ENCODE measurements around the gene CCDC66.
"Not testable (repeated sequence)": the region's sequence is repeated elsewhere in the genome, so short reads cannot be mapped to it uniquely, and the experiment has no call there.

The CCDC66 gene

DNA sequence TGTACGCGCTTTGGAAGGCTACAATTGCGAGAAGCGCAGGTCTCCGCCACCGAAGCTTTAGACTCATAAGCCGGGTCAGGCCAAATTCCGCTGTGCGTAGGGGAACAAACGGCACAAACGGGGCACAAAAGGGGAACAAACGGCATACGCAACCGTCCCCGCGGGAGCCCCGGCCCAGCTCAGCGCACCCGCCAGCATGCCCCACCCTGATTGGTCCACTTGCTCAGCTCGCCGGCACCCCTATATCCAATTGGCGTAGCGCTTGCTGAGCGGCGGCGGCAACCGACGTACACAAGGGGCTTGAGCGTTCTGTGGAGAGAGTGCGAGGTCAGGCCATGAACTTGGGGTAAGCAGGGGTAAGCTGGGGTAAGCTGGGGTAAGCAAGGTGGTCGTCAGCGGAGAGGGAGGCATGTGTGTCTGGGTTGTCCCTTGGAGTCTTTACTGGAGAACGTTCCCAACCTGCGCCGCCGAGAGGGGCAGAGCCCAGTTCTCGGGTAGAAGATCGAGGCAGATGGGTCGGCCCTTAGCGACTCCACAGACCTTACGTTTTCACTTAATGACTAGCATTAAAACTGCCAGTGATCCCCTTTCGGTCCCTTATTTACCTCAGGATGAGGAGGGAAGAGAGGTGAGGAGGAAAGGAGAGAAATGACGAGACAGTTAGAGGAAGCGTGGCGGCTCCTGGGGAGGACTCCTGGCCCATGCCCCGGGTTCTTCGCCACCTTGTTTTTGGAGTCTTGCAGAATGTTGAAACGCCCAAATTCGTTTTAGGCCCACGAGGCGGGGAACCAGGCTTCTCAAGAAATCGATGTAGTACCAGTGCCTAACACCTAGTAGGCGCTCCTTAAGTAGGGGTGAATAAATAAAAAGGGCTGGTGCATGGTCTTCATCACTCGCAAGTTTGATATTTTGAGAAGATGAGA lies at the start of gene CCDC66:
CCDC66 (plus strand) TSS at position 268 of the 923 bp plus-strand sequence; CDS start at position 336, 68 bp downstream.
- DNase-seq: peak; percentile 96

DNA sequence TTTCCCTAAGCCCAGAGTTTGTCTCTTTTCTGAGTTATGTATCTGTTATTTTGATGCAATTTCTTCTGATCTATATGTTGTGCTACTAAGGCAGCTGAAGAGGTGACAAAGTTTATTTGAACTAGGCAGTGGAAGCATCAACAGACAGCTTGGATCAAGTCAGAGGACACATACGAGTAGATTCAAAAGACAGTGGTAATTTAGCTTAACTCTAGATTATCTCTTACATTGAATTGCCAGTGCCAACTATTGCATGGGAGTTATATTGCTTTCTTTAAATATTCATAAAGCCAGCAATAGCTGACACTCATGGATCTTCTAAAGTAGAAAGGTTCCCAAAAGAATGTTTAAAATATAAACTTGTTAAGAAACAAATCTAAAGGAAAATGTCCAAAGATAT lies 37.3 kb upstream of the CCDC66 start:
- no peak for DNase-seq

GRCh38 chr3:56522374-56522773 lies 34.6 kb upstream of the CCDC66 start:
- DNase-seq: no peak

- no peak for DNase-seq
Measured at GRCh38 chr3:56525291-56525690, 31.7 kb upstream of the CCDC66 start.

GRCh38 chr3:56536735-56537134 lies 20.2 kb upstream of the CCDC66 start:
- DNase-seq: no peak

DNA sequence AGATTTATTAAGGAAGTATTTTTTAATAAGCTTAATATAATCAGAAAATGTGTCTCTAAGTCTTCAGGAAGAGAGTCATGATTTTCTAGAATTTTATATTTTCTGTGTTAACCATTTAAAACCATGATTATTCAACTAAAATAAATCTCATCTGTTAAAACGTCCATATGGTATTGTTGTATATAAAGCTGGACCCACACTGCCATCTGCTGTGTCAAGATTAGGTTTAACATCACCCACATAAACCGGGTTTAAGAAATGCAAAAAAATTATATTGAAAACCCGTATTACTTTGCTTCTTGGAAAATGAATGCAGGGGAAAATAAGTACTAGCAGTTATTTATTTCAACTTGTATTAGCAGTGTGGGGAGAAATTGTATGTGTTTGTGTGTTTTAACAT lies 9.5 kb upstream of the CCDC66 start:
- DNase-seq: peak; percentile 53

DNA sequence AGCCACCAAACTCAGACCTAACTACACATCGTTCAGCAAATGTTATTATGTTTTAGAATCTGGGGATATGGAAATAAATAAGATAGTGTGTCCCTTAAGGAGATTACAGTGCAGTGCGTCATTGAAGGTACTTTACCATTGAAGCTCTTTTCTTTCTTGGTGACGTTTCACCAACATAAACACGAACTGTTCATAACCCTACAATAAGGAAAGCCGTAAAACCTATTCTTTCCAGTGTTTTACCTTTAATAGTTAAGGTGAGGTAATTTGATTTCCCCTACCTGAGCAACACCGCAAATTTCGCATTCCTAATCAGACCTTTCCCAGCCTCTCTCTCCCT lies 826 bp downstream of the CCDC66 start:
- no peak for DNase-seq

GRCh38 chr3:56573501-56573900 lies 16.5 kb downstream of the CCDC66 start:
- peak; percentile 25 for DNase-seq

- DNase-seq: not testable (repeated sequence)
Measured at GRCh38 chr3:56581941-56582340, 25.0 kb downstream of the CCDC66 start.

GRCh38 chr3:56584275-56584674 lies 27.3 kb downstream of the CCDC66 start:
- not testable (repeated sequence) for DNase-seq

DNA sequence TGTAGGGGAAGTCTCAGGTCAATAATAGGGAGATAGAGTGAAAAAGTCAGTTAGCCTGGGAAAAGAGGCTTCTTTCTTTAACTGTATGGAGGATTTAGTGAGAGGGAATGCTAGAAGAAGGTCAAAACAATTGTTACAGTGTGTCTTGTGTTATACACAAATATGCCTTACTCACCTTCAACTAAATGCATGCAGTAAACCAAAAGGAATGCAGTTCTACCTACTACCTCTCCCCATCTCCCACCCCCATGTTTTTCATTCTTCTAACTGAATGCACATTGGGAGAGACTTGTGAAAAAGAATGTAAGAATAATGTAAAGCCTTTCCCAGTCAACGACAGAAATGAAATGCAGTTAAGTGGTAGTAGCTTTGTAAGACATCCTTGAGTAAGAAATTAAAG lies 33.8 kb downstream of the CCDC66 start:
- no peak for DNase-seq

DNA sequence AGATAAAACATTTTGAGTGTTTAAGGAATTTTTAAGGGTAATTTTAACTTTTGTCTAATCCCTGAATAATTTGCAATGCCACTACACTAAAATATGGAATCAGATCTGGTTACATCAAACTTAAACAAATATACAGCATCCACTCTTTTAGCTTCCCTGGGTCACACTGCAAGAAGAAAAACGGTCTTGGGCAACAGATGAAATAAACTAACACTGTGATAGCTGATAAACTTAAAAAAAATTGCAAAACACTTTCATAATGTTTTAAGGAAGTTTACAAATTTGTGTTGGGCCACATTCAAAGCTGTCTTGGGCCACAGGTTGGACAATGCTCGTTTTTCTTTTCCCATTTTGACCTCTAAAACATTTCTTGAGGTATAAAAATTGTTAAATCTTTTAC lies 34.3 kb downstream of the CCDC66 start:
- peak; percentile 60 for DNase-seq

GRCh38 chr3:56593455-56594158 lies 36.6 kb downstream of the CCDC66 start:
- no peak for DNase-seq

- no peak for DNase-seq
Measured at GRCh38 chr3:56595975-56596840, 39.2 kb downstream of the CCDC66 start.

GRCh38 chr3:56608479-56608878 lies 51.5 kb downstream of the CCDC66 start:
- DNase-seq: not testable (repeated sequence)

DNA sequence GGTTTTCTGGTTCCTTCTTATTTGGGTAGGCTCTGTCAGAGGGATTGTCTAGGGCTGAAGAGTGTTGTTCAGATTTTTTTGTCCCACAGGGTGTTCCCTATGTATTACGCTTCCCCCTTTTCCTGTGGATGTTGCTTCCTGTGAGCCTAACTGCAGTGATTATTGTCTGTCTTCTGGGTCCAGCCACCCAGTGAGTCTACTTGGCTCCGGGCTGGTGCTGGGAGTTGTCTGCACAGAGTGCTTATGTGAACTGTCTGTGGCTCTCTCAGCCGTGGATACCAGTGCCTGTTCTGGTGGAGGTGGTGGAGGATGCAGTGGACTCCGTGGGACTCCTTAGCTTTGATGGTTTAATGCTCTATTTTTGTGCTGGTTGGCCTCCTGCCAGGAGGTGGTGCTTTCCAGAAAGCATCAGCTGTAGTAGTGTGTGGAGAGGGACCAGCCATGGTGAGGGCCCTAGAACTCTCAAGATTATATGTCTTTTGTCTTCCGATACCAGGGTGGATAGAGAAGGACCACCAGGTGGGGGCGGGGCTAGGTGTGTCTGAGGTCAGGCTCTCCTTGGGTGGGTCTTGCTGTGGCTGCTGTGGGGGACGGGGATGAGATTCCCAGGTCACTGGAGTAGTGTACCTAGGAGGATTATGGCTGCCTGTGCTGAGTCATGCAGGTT lies 53.8 kb downstream of the CCDC66 start:
- DNase-seq: no peak

GRCh38 chr3:56611364-56611763 lies 54.4 kb downstream of the CCDC66 start:
- DNase-seq: no peak

DNA sequence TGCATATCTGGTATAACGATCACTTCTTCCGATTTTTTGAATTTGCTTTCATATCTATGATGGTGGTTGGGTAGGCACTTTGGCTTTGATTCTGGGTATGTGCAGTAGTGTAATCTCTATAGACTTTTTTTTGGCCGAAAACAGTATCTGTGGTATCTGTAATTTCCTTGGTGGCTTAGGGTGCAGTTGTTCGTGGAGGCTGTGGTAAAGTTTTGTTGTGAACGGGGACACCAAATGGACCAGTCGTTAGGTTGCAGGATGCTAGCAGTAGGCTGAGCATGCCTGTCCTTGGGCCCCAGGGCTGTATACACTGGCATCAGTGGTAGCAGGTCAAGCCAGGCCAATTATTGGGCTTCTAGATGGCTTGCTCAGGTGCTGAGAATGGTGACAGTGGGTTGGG lies 55.2 kb downstream of the CCDC66 start:
- DNase-seq: no peak

- DNase-seq: no peak
Measured at GRCh38 chr3:56613016-56613415, 56.0 kb downstream of the CCDC66 start.

DNA sequence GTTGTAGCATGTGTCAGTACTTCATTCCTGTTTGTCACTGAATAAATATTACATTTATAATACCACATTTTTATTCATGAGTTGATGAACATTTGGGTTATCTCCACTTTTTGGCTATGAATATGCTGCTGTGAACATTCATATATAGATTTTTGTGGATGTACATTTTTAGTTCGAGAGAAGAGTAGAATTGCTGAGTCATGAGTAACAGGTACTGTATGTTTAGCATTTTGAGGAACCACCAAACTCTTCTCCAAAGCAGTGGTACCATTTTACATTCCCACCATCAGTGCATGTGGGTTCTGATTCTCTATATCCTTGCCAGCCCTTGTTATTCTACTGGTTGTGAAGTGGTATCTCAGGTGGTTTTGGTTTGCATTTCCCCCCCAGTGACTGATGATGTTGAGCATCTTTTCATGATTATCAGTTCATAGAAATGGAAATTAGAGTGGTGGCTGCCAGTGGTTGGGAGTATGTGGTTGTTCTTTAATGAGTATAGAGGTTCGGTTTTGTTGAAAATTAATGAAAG lies 59.6 kb downstream of the CCDC66 start:
- DNase-seq: peak; percentile 10

- no peak for DNase-seq
Measured at GRCh38 chr3:56620371-56620770, 63.4 kb downstream of the CCDC66 start.

- no peak for DNase-seq
Measured at GRCh38 chr3:56621681-56622080, 64.7 kb downstream of the CCDC66 start.
